Effector memory CD8-positive, alpha-beta T cell (primary cell): ENCODE measurements around the gene ZNF562.
A peak's percentile ranks its signal among the peaks of the same experiment; 100 is the strongest.
"Not testable (repeated sequence)": the region's sequence is repeated elsewhere in the genome, so short reads cannot be mapped to it uniquely, and the experiment has no call there.

Experiments used
- ATAC-seq: fragments of 150-1000 bp; cut with Tn5 transposase; replicated peaks from 2 replicates; pipeline ENCODE4 v1.10.0; 2021; ENCODE audit warnings: mild to moderate bottlenecking, moderate library complexity
- DNase-seq, 3 experiments: peaks; one replicate each; pipeline ENCODE4 v3.0.0; 2021
- H3K27ac Mint-ChIP-seq, 2 donors: one replicate each; pipeline ENCODE4 v1.8.0; 2022; ENCODE audit warnings: mild to moderate bottlenecking in 2 of 2, mixed read lengths in 2 of 2, moderate library complexity in 2 of 2
- H3K27me3 Mint-ChIP-seq, 2 donors: one replicate each; pipeline ENCODE4 v1.8.0; 2022; ENCODE audit warnings: mixed read lengths in 2 of 2
- H3K36me3 Mint-ChIP-seq: one replicate; pipeline ENCODE4 v1.8.0; 2022; ENCODE audit warnings: mild to moderate bottlenecking, moderate library complexity, mixed read lengths; ENCODE audit not compliant: insufficient read depth
- H3K4me1 Mint-ChIP-seq, 2 donors: one replicate each; pipeline ENCODE4 v1.8.0; 2022; ENCODE audit warnings: low read depth in 2 of 2, mixed read lengths in 2 of 2
- H3K4me3 Mint-ChIP-seq, 2 donors: one replicate each; pipeline ENCODE4 v1.8.0; 2022; ENCODE audit warnings: mild to moderate bottlenecking in 2 of 2, mixed read lengths in 2 of 2, moderate library complexity in 2 of 2
- H3K9me3 Mint-ChIP-seq, 2 donors: one replicate each; pipeline ENCODE4 v1.8.0; 2022; ENCODE audit warnings: mixed read lengths in 2 of 2

ZNF562 gene

DNA sequence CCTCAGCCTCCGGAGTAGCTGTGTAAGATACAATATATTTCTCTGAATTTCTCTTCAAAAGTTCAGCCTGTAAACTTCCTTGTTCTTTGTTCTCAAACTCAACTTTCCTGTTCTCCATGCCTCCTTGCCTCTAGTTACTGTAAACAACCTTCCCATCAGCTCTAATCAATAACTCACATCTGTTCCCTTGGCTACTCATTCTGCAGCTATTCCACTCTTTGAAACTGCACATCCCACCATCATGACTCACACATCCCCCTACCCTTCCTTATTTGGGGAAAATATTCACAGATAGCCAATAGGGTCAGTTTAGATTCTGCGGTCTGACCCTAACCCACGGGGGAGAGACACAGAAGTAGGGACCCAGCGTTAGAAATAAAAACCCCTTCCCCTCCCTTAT, 2.0 kb downstream of the ZNF562 start:
- Mint-ChIP-seq H3K9me3 (peaks cover 9 to 21% of the 10 kb centered on the region in 2 donors), H3K4me1 (peaks cover 16 to 48% of the 10 kb centered on the region in 2 donors), H3K27ac (no peak overlapping the region), H3K4me3 (peak overlapping the region in 1 of 2 donors; percentile 6), H3K27me3 (no peaks in the 10 kb centered on the region), H3K36me3 (peaks cover 34% of the 10 kb centered on the region)
- no peak for DNase-seq
- ATAC-seq, result no peak

- DNase-seq (no peak), ATAC-seq (no peak)
- H3K4me1 Mint-ChIP-seq, result peaks cover 19 to 53% of the 10 kb centered on the region in 2 donors
- no peak overlapping the region for H3K27ac Mint-ChIP-seq
- peaks cover 34% of the 10 kb centered on the region for H3K36me3 Mint-ChIP-seq
- H3K4me3 Mint-ChIP-seq, result no peak overlapping the region
- no peaks in the 10 kb centered on the region for H3K27me3 Mint-ChIP-seq
- peaks cover 9 to 21% of the 10 kb centered on the region in 2 donors for H3K9me3 Mint-ChIP-seq
These were observed 3.2 kb downstream of the ZNF562 start for GRCh38 chr19:9671655-9672054.

- H3K36me3 Mint-ChIP-seq, result peaks cover 11% of the 10 kb centered on the region
- no peak overlapping the region for H3K4me3 Mint-ChIP-seq
- peaks cover 17 to 47% of the 10 kb centered on the region in 2 donors for H3K4me1 Mint-ChIP-seq
These were observed 6.4 kb downstream of the ZNF562 start for GRCh38 chr19:9668544-9668943.

GRCh38 chr19:9667898-9668297, 7.0 kb downstream of the ZNF562 start:
- Mint-ChIP-seq H3K9me3 (peaks cover 3 to 9% of the 10 kb centered on the region in 2 donors), H3K4me3 (no peak overlapping the region), H3K36me3 (peaks cover 9% of the 10 kb centered on the region), H3K4me1 (peaks cover 17 to 45% of the 10 kb centered on the region in 2 donors), H3K27me3 (no peaks in the 10 kb centered on the region), H3K27ac (no peak overlapping the region)
- DNase-seq (no peak), ATAC-seq (no peak)

More at GRCh38 chr19:9668544-9668943, 6.4 kb downstream of the ZNF562 start:
- H3K27ac Mint-ChIP-seq, result no peak overlapping the region
- no peak for DNase-seq
- ATAC-seq, result no peak
- peaks cover 4 to 13% of the 10 kb centered on the region in 2 donors for H3K9me3 Mint-ChIP-seq
- no peaks in the 10 kb centered on the region for H3K27me3 Mint-ChIP-seq

- Mint-ChIP-seq H3K9me3 (no peaks in the 10 kb centered on the region), H3K27me3 (no peaks in the 10 kb centered on the region), H3K27ac (no peak overlapping the region), H3K4me1 (peaks cover 4 to 12% of the 10 kb centered on the region in 2 donors), H3K4me3 (no peak overlapping the region), H3K36me3 (peaks cover 49% of the 10 kb centered on the region)
- no peak for DNase-seq
- ATAC-seq, result no peak
These were observed 16.1 kb downstream of the ZNF562 start for GRCh38 chr19:9658769-9659168.

DNA sequence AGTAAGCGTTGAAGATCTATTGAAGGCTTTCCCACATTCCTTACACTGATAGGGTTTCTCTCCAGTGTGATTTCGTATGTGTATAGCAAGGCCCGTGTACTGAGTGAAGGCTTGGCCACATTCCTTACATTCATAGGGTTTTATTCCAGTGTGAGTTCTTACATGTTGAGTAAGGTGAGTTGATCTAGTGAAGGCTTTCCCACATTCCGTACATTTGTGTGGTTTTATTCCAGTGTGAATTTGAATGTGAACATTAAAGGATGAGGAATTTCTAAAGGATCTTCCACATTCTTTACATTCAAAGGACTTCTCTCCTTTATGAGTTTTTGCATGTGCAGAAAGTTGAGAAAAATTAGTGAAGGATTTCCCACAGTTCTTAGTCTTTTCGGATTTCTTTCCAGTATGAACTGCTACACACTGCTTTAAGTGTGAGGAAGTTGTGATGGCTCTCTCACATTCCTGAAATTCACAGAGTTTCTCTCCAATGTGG, 21.8 kb downstream of the ZNF562 start:
- H3K36me3 Mint-ChIP-seq, result peaks cover 52% of the 10 kb centered on the region
- H3K27ac Mint-ChIP-seq, ATAC-seq, DNase-seq, H3K27me3 Mint-ChIP-seq, H3K9me3 Mint-ChIP-seq, H3K4me3 Mint-ChIP-seq: not testable (repeated sequence)
- peaks cover 2 to 11% of the 10 kb centered on the region in 2 donors for H3K4me1 Mint-ChIP-seq

DNA sequence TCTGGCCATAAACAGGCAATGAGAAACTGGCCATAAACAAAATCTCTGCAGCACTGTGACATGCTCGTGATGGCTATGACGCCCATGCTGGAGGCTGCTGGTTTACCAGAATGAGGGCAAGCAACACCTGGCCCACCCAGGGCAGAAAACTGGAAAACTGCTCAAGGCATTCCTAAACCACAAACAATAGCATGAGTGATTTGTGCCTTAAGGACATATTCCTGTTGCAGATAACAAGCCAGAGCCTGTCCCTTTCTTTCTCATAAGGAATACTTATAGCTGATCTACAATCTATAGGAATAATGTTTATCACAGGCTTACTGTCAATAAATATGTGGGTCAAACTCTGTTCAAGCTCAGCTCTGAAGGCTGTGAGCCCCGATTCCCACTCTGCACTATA, 23.4 kb downstream of the ZNF562 start:
- not testable (repeated sequence) for H3K9me3 Mint-ChIP-seq, H3K4me3 Mint-ChIP-seq, DNase-seq, H3K27ac Mint-ChIP-seq, H3K27me3 Mint-ChIP-seq, ATAC-seq
- H3K4me1 Mint-ChIP-seq, result peaks cover 2 to 11% of the 10 kb centered on the region in 2 donors
- H3K36me3 Mint-ChIP-seq, result peaks cover 40% of the 10 kb centered on the region

- H3K27ac Mint-ChIP-seq, result no peak overlapping the region
- DNase-seq, result no peak
- H3K36me3 Mint-ChIP-seq, result peaks cover 29% of the 10 kb centered on the region
- no peaks in the 10 kb centered on the region for H3K27me3 Mint-ChIP-seq
- H3K4me3 Mint-ChIP-seq, result no peak overlapping the region
- H3K9me3 Mint-ChIP-seq, result peaks cover 0 to 3% of the 10 kb centered on the region in 2 donors
- ATAC-seq, result no peak
- peaks cover 2 to 11% of the 10 kb centered on the region in 2 donors for H3K4me1 Mint-ChIP-seq
These were observed 24.6 kb downstream of the ZNF562 start for GRCh38 chr19:9650345-9650744.

DNA sequence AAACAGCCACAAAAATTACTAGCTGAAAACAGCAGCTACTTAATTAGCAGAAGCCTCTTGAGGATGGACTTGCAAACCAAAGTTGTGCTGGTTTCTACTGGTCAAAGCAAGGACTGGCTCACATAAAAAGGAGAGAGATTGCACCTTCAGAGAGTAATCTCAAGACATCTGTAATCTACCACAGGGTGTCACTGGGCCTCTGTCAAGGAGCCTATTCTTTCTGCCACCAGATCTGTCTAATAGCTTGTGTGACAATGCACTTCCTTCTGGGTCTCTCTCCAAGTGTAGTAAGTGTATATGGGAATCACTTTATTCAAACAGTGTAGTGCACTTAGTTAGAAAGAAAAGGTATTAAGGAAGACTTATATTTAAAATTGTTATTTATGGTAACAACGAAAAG, 29.4 kb downstream of the ZNF562 start:
- Mint-ChIP-seq H3K36me3 (peaks cover 4% of the 10 kb centered on the region), H3K4me1 (peaks cover 0 to 7% of the 10 kb centered on the region in 2 donors), H3K27ac (no peak overlapping the region), H3K9me3 (peaks cover 3 to 11% of the 10 kb centered on the region in 2 donors), H3K27me3 (no peaks in the 10 kb centered on the region), H3K4me3 (no peak overlapping the region)
- ATAC-seq (no peak), DNase-seq (no peak)

DNA sequence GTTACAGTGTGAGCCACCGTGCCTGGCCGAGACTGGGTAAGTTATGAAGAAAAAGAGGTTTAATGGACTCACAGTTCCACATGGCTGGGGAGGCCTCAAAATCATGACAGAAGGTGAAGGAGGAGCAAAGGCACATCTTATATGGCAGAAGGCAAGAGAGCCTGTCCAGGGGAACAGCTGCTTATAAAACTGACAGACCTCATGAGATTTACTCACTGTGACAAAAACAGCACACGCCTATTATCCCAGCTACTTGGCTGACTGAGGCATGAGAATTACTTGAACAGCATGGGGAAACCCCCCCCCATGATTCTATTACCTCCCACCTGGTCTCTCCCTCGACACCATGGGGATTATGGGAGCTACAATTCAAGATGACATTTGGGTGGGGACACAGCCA, 30.4 kb downstream of the ZNF562 start:
- Mint-ChIP-seq H3K9me3 (peaks cover 3 to 11% of the 10 kb centered on the region in 2 donors), H3K4me3 (no peak overlapping the region), H3K27ac (peak overlapping the region in 1 of 2 donors; percentile 70), H3K4me1 (peaks cover 0 to 2% of the 10 kb centered on the region in 2 donors), H3K27me3 (no peaks in the 10 kb centered on the region), H3K36me3 (peaks cover 4% of the 10 kb centered on the region)
- no peak for DNase-seq
- no peak for ATAC-seq

GRCh38 chr19:9641810-9642209, 33.1 kb downstream of the ZNF562 start:
- H3K27me3 Mint-ChIP-seq, result no peaks in the 10 kb centered on the region
- no peak for ATAC-seq
- H3K27ac Mint-ChIP-seq, result no peak overlapping the region
- H3K4me1 Mint-ChIP-seq, result no peaks in the 10 kb centered on the region
- DNase-seq, result no peak
- peaks cover 3 to 11% of the 10 kb centered on the region in 2 donors for H3K9me3 Mint-ChIP-seq
- H3K4me3 Mint-ChIP-seq, result no peak overlapping the region
- no peaks in the 10 kb centered on the region for H3K36me3 Mint-ChIP-seq

- no peaks in the 10 kb centered on the region for H3K27me3 Mint-ChIP-seq
- H3K9me3 Mint-ChIP-seq, result peaks cover 3 to 11% of the 10 kb centered on the region in 2 donors
- no peaks in the 10 kb centered on the region for H3K36me3 Mint-ChIP-seq
- H3K4me3 Mint-ChIP-seq, result no peak overlapping the region
- no peak for ATAC-seq
- DNase-seq, result no peak
- H3K4me1 Mint-ChIP-seq, result no peaks in the 10 kb centered on the region
- H3K27ac Mint-ChIP-seq, result peak overlapping the region in 1 of 2 donors; percentile 62
These were observed 33.9 kb downstream of the ZNF562 start for GRCh38 chr19:9640956-9641355.

DNA sequence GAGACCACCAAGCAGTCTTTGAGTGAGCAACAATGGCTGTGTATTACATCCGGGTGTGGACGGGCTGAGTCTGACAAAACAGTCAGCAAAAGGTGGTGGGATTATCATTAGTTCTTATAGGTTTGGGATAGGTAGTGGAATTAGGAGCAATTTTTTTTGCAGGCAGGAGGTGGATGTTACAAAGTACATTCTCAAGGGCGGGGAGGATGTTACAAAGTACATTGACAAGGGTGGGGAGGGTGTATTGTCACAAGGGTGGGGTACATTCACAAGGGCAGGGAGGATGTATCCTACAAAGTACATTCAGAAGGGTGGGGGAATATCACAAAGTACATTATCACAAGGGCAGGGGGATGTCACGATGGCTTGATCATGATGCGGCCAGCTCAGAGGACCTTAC, 38.9 kb downstream of the ZNF562 start:
- DNase-seq (no peak), ATAC-seq (no peak)
- Mint-ChIP-seq H3K4me3 (no peak overlapping the region), H3K27ac (no peak overlapping the region), H3K27me3 (no peaks in the 10 kb centered on the region), H3K4me1 (no peaks in the 10 kb centered on the region), H3K36me3 (no peaks in the 10 kb centered on the region), H3K9me3 (peaks cover 0 to 4% of the 10 kb centered on the region in 2 donors)

DNA sequence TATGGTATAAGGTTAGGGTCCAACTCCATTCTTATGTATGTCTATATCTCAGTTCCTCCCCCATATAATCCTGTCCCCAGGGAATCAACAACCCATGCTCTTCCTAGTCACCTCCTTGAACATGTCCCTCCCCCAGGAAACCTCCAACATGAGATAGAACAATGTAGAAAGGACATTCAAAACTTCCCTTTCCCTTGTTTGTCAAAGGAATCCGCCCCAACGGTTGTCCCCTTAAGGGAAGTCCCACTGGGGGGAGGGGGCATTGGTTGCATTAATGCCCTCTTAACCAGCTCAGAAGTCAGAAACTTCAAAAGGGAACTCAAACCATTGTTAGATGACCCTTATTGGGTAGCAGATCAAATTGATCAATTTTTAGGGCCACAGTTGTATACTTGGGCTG, 47.0 kb downstream of the ZNF562 start:
- H3K27me3 Mint-ChIP-seq, result no peaks in the 10 kb centered on the region
- H3K9me3 Mint-ChIP-seq, result no peaks in the 10 kb centered on the region
- ATAC-seq (no peak), DNase-seq (no peak)
- H3K36me3 Mint-ChIP-seq, result no peaks in the 10 kb centered on the region
- no peak overlapping the region for H3K4me3 Mint-ChIP-seq
- H3K27ac Mint-ChIP-seq, result no peak overlapping the region
- H3K4me1 Mint-ChIP-seq, result peaks cover 3 to 7% of the 10 kb centered on the region in 2 donors
